GM19468 (cell line): ENCODE data around the gene RAB21.
A peak's percentile ranks its signal among the peaks of the same experiment; 100 is the strongest.

Experiments
- ATAC-seq: cut with Tn5 transposase; IDR thresholded peaks from one replicate; pipeline ENCODE4 v1.9.1; 2021; ENCODE audit warnings: mild to moderate bottlenecking, moderate library complexity, moderate number of reproducible peaks; ENCODE audit not compliant: unreplicated experiment; ENCODE audit errors: extremely low read depth

RAB21 gene

GRCh38 chr12:71754461-71755145 is at the start of gene RAB21:
TSS of gene RAB21 (plus strand) at chr12:71754863. CDS start at chr12:71755130, 267 bp downstream.
- peak; percentile 99 for ATAC-seq

- ATAC-seq: no peak
Measured at GRCh38 chr12:71704920-71705319, 49.7 kb upstream of the RAB21 start.

GRCh38 chr12:71708658-71709057 is 46.0 kb upstream of the RAB21 start:
- no peak for ATAC-seq

GRCh38 chr12:71710276-71711125 is 44.2 kb upstream of the RAB21 start:
- ATAC-seq: no peak

GRCh38 chr12:71718611-71719010 is 36.1 kb upstream of the RAB21 start:
- ATAC-seq: no peak

- ATAC-seq: no peak
Measured at GRCh38 chr12:71719647-71720370, 34.9 kb upstream of the RAB21 start.

- no peak for ATAC-seq
Measured at GRCh38 chr12:71721783-71722505, 32.7 kb upstream of the RAB21 start.

GRCh38 chr12:71725011-71725410 is 29.7 kb upstream of the RAB21 start:
- ATAC-seq: no peak

GRCh38 chr12:71726548-71726947 is 28.1 kb upstream of the RAB21 start:
- ATAC-seq: no peak

GRCh38 chr12:71727958-71728357 is 26.7 kb upstream of the RAB21 start:
- no peak for ATAC-seq

- ATAC-seq: no peak
Measured at GRCh38 chr12:71730936-71731335, 23.7 kb upstream of the RAB21 start.

GRCh38 chr12:71731439-71732356 is 23.0 kb upstream of the RAB21 start:
- no peak for ATAC-seq

- no peak for ATAC-seq
Measured at GRCh38 chr12:71732357-71732712, 22.3 kb upstream of the RAB21 start.

GRCh38 chr12:71737197-71737596 is 17.5 kb upstream of the RAB21 start:
- no peak for ATAC-seq

GRCh38 chr12:71742998-71743397 is 11.7 kb upstream of the RAB21 start:
- no peak for ATAC-seq

GRCh38 chr12:71744522-71745300 is 10.0 kb upstream of the RAB21 start:
- ATAC-seq: no peak

GRCh38 chr12:71746974-71747611 is 7.6 kb upstream of the RAB21 start:
- ATAC-seq: peak; percentile 83
